Caco-2 (cell line): Measurements from ENCODE around the gene SPATA7. TPM values are rescaled to one million over a fixed set of nuclear protein-coding genes. Genes with fewer than 3 reads are reported as not detected.

Experiments
- BruUV-seq: library from RNA; stranded (reverse); fragments of 400-500 nt; replicated peaks from 2 replicates; lab custom pipeline; 2021; lab: Mats Ljungman, UMichigan
- CTCF ChIA-PET: fragments of 300-600 bp; sonication (Branson Sonifier 250); formaldehyde crosslinking; loops from one replicate; lab custom pipeline; 2022; ENCODE audit warnings: antibody characterized with exemption; lab: Charles Lee
- POLR2A ChIA-PET: fragments of 300-600 bp; sonication (Branson Sonifier 250); formaldehyde crosslinking; loops from one replicate; lab custom pipeline; 2022; ENCODE audit warnings: antibody characterized with exemption; lab: Charles Lee
- DNase-seq, 2 experiments: peaks; one replicate each; pipeline versions ENCODE4 v3.0.0 to v3.0.0-alpha.2; 2020 to 2022
- H3K27me3 ChIP-seq: replicated peaks from 2 replicates; pipeline ENCODE4 v1.6.0; 2011; ENCODE audit warnings: low read length; ENCODE audit not compliant: control insufficient read depth, insufficient read depth
- H3K36me3 ChIP-seq: 2 replicates; pipeline ENCODE4 v1.5.1; 2011; ENCODE audit warnings: low read length; ENCODE audit not compliant: control insufficient read depth, insufficient read depth
- H3K4me1 ChIP-seq: fragments of 250-450 bp; sonication (Bioruptor Pico); 2 replicates; pipeline ENCODE4 v1.5.1; 2020; ENCODE audit warnings: mild to moderate bottlenecking
- H3K4me3 ChIP-seq: 2 replicates; pipeline ENCODE4 v1.5.1; 2011; ENCODE audit warnings: low read depth, mild to moderate bottlenecking, control low read depth, low read length
- H3K9me3 ChIP-seq: fragments of 250-450 bp; sonication (Bioruptor Pico); 2 replicates; pipeline ENCODE4 v1.5.1; 2020; ENCODE audit warnings: mild to moderate bottlenecking, moderate library complexity
- H3K27ac Mint-ChIP-seq: one replicate; pipeline ENCODE4 v1.8.0; 2022; ENCODE audit warnings: mixed read lengths; ENCODE audit not compliant: unreplicated experiment
- H3K27me3 Mint-ChIP-seq: one replicate; pipeline ENCODE4 v1.8.0; 2022; ENCODE audit warnings: mixed read lengths; ENCODE audit not compliant: insufficient read depth, unreplicated experiment
- H3K36me3 Mint-ChIP-seq: one replicate; pipeline ENCODE4 v1.8.0; 2022; ENCODE audit warnings: mild to moderate bottlenecking, mixed read lengths; ENCODE audit not compliant: insufficient read depth, unreplicated experiment
- H3K4me1 Mint-ChIP-seq: one replicate; pipeline ENCODE4 v1.8.0; 2022; ENCODE audit warnings: low read depth, mixed read lengths; ENCODE audit not compliant: unreplicated experiment
- H3K4me3 Mint-ChIP-seq: one replicate; pipeline ENCODE4 v1.8.0; 2022; ENCODE audit warnings: mild to moderate bottlenecking, moderate library complexity, mixed read lengths; ENCODE audit not compliant: unreplicated experiment
- H3K9me3 Mint-ChIP-seq: one replicate; pipeline ENCODE4 v1.8.0; 2022; ENCODE audit warnings: mixed read lengths; ENCODE audit not compliant: unreplicated experiment
- intact Hi-C: fragments of 100-400 bp; cut with micrococcal nuclease; formaldehyde crosslinking; loops from one replicate; pipeline ENCODE4 v1.10.0; 2022; ENCODE audit not compliant: unreplicated experiment
- total RNA-seq: library from RNA; stranded (reverse); gene quantifications from 2 replicates; pipeline ENCODE4 v1.2.3, GENCODE V29; 2022
- TF ChIP-seq, protein P1 (sequence below), 2 experiments: fragments of 200-600 bp in 1 of 2; IDR thresholded peaks; 1 replicate in 1 of 2; 2 replicates in 1 of 2; pipeline versions ENCODE4 v1.5.1 to v1.8.0; 2011 to 2022; ENCODE audit warnings: antibody characterized with exemption in 1 of 2, control low read depth in 1 of 2, inconsistent platforms in 1 of 2, low read depth in 1 of 2, low read length in 1 of 2, mild to moderate bottlenecking in 1 of 2, moderate library complexity in 1 of 2; ENCODE audit not compliant: insufficient read depth in 1 of 2, severe bottlenecking in 1 of 2, unreplicated experiment in 1 of 2

Gene SPATA7
- total RNA-seq, 1 experiment from 2014 or later = 8.7 TPM

GRCh38 chr14:88420187-88420586, 34.7 kb downstream of the SPATA7 start:
- BruUV-seq = no TSS peak
- ChIA-PET CTCF (no interaction called here), POLR2A (no interaction called here)
- intact Hi-C loops = no loop called here
- Mint-ChIP-seq H3K4me1 (no peaks in the 10 kb centered on the region), H3K27ac (no peak overlapping the region), H3K4me3 (no peak overlapping the region), H3K9me3 (peaks cover 19% of the 10 kb centered on the region), H3K27me3 (no peaks in the 10 kb centered on the region), H3K36me3 (peaks cover 5% of the 10 kb centered on the region)
- Histone ChIP-seq H3K36me3 (no peaks in the 10 kb centered on the region; the same call in 1 of the 2 replicates), H3K27me3 (no peaks in the 10 kb centered on the region), H3K4me1 (no peaks in the 10 kb centered on the region), H3K4me3 (no peak overlapping the region), H3K9me3 (peaks cover 4% of the 10 kb centered on the region; the same call in 1 of the 2 replicates)
- TF ChIP-seq, protein P1, sequence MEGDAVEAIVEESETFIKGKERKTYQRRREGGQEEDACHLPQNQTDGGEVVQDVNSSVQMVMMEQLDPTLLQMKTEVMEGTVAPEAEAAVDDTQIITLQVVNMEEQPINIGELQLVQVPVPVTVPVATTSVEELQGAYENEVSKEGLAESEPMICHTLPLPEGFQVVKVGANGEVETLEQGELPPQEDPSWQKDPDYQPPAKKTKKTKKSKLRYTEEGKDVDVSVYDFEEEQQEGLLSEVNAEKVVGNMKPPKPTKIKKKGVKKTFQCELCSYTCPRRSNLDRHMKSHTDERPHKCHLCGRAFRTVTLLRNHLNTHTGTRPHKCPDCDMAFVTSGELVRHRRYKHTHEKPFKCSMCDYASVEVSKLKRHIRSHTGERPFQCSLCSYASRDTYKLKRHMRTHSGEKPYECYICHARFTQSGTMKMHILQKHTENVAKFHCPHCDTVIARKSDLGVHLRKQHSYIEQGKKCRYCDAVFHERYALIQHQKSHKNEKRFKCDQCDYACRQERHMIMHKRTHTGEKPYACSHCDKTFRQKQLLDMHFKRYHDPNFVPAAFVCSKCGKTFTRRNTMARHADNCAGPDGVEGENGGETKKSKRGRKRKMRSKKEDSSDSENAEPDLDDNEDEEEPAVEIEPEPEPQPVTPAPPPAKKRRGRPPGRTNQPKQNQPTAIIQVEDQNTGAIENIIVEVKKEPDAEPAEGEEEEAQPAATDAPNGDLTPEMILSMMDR (IDR thresholded peaks at IDR 0.05; ENCODE audit: insufficient read depth in 1 of 2, low read depth in 1 of 2, low read length in 1 of 2, severe bottlenecking in 1 of 2, unreplicated experiment in 1 of 2) = no peak
- DNase-seq = no peak

GRCh38 chr14:88421286-88421685, 35.8 kb downstream of the SPATA7 start:
- no peaks in the 10 kb centered on the region for H3K4me1 Mint-ChIP-seq
- DNase-seq = no peak
- no peak overlapping the region for H3K27ac Mint-ChIP-seq
- H3K4me3 ChIP-seq = no peak overlapping the region
- H3K36me3 Mint-ChIP-seq = peaks cover 5% of the 10 kb centered on the region
- peaks cover 11% of the 10 kb centered on the region for H3K9me3 Mint-ChIP-seq
- no peaks in the 10 kb centered on the region; the same call in 1 of the 2 replicates for H3K36me3 ChIP-seq
- H3K27me3 ChIP-seq = no peaks in the 10 kb centered on the region
- H3K4me3 Mint-ChIP-seq = no peak overlapping the region
- peaks cover 4% of the 10 kb centered on the region; the same call in 1 of the 2 replicates for H3K9me3 ChIP-seq
- POLR2A ChIA-PET = no interaction called here
- CTCF ChIA-PET = no interaction called here
- intact Hi-C loops = no loop called here
- BruUV-seq = no TSS peak
- no peaks in the 10 kb centered on the region for H3K27me3 Mint-ChIP-seq
- H3K4me1 ChIP-seq = no peaks in the 10 kb centered on the region
- TF ChIP-seq, protein P1 (IDR thresholded peaks at IDR 0.05; ENCODE audit: insufficient read depth in 1 of 2, low read depth in 1 of 2, low read length in 1 of 2, severe bottlenecking in 1 of 2, unreplicated experiment in 1 of 2) = no peak

- Histone ChIP-seq H3K27me3 (no peaks in the 10 kb centered on the region), H3K4me3 (no peak overlapping the region), H3K9me3 (no peaks in the 10 kb centered on the region), H3K4me1 (no peaks in the 10 kb centered on the region), H3K36me3 (no peaks in the 10 kb centered on the region; the same call in 1 of the 2 replicates)
- intact Hi-C loops = no loop called here
- DNase-seq = no peak
- TF ChIP-seq, protein P1 (IDR thresholded peaks at IDR 0.05; ENCODE audit: insufficient read depth in 1 of 2, low read depth in 1 of 2, low read length in 1 of 2, severe bottlenecking in 1 of 2, unreplicated experiment in 1 of 2) = no peak
- Mint-ChIP-seq H3K27me3 (no peaks in the 10 kb centered on the region), H3K4me3 (no peak overlapping the region), H3K36me3 (peaks cover 5% of the 10 kb centered on the region), H3K4me1 (no peaks in the 10 kb centered on the region), H3K9me3 (peaks cover 10% of the 10 kb centered on the region), H3K27ac (no peak overlapping the region)
- CTCF ChIA-PET = no interaction called here
- no TSS peak for BruUV-seq
- POLR2A ChIA-PET = no interaction called here
These were observed 36.6 kb downstream of the SPATA7 start for GRCh38 chr14:88422047-88422446.
